HepG2 (cell line): Measurements from ENCODE around the gene PDCD11. TPM values are rescaled to one million over a fixed set of nuclear protein-coding genes. Genes with fewer than 3 reads are reported as not detected.

Experiments
- ATAC-seq: fragments of 200-7000 bp; cut with Tn5 transposase; 3 replicates; pipeline ENCODE4 v1.9.1; 2020; ENCODE audit warnings: mild to moderate bottlenecking, moderate library complexity
- BruUV-seq: library from RNA; stranded (reverse); fragments of 400-500 nt; replicated peaks from 2 replicates; lab custom pipeline; 2021; lab: Mats Ljungman, UMichigan
- CTCF ChIA-PET: fragments of 300-600 bp; formaldehyde crosslinking; extraction: SDS; loops from one replicate; lab custom pipeline; 2021; ENCODE audit warnings: low total read pairs, inconsistent platforms, low intra/inter-chr PET ratio; lab: Yijun Ruan, JAX
- POLR2A ChIA-PET: fragments of 350-600 bp; sonication (Branson Sonifier 250); formaldehyde crosslinking; loops from one replicate; lab custom pipeline; 2020; ENCODE audit warnings: antibody characterized with exemption, inconsistent platforms; lab: Yijun Ruan, JAX
- DNase-seq: peaks from one replicate; pipeline ENCODE4 v3.0.0-alpha.2; 2015; ENCODE audit warnings: low spot score
- FAIRE-seq: peaks from 3 replicates; lab custom pipeline; 2011; peaks lifted over from hg19 to GRCh38; lab: Jason Lieb, UNC
- H2AFZ ChIP-seq: one replicate; pipeline ENCODE4 v1.6.1; 2011; ENCODE audit warnings: low read length, inconsistent platforms
- H3K27ac ChIP-seq: fragments of 300-600 bp; 3 replicates; pipeline ENCODE4 v1.8.0; 2011; ENCODE audit warnings: mixed run types, mild to moderate bottlenecking, mixed read lengths, low read length, inconsistent platforms; ENCODE audit not compliant: insufficient read depth; ENCODE audit errors: extremely low read length
- H3K27me3 ChIP-seq, 2 experiments: fragments of 200-600 bp in 1 of 2; 2 replicates in 1 of 2; 3 replicates in 1 of 2; pipeline versions ENCODE4 v1.6.0 to v1.8.0; 2011; ENCODE audit warnings: low read length in 2 of 2, mild to moderate bottlenecking in 2 of 2, moderate library complexity in 2 of 2, inconsistent platforms in 1 of 2; ENCODE audit not compliant: insufficient read depth in 2 of 2, control insufficient read depth in 1 of 2
- H3K36me3 ChIP-seq, 2 experiments: fragments of 200-600 bp in 1 of 2; replicated peaks in 1 of 2; 2 replicates in 1 of 2; 3 replicates in 1 of 2; pipeline versions ENCODE4 v1.5.1 to v1.8.0; 2011; ENCODE audit warnings: low read length in 2 of 2, inconsistent platforms in 1 of 2; ENCODE audit not compliant: insufficient read depth in 2 of 2, control insufficient read depth in 1 of 2
- H3K4me1 ChIP-seq: 2 replicates; pipeline ENCODE4 v1.5.1; 2012; ENCODE audit warnings: low read length, inconsistent platforms; ENCODE audit not compliant: insufficient read depth
- H3K4me2 ChIP-seq: 2 replicates; pipeline ENCODE4 v1.6.0; 2011; ENCODE audit warnings: low read depth, low read length, inconsistent platforms
- H3K4me3 ChIP-seq, 3 experiments: fragments of 200-600 bp in 1 of 3; sonication (generic), shearing (Covaris generic) in 1 of 3; replicated peaks in 1 of 3; 2 replicates each; pipeline ENCODE4 v1.5.1; 2011 to 2016; ENCODE audit warnings: low read length in 3 of 3, inconsistent platforms in 2 of 3, low read depth in 2 of 3, mild to moderate bottlenecking in 2 of 3, control low read depth in 1 of 3, mixed read lengths in 1 of 3; ENCODE audit not compliant: insufficient read depth in 1 of 3
- H3K79me2 ChIP-seq: one replicate; pipeline ENCODE4 v1.6.1; 2011; ENCODE audit warnings: low read length, inconsistent platforms; ENCODE audit not compliant: insufficient read depth
- H3K9ac ChIP-seq: 2 replicates; pipeline ENCODE4 v1.6.0; 2011; ENCODE audit warnings: mild to moderate bottlenecking, low read depth, low read length, inconsistent platforms; ENCODE audit not compliant: insufficient read depth
- H3K9me3 ChIP-seq: 2 replicates; pipeline ENCODE4 v1.5.1; 2012; ENCODE audit warnings: mild to moderate bottlenecking, low read length
- H4K20me1 ChIP-seq: 2 replicates; pipeline ENCODE4 v1.6.0; 2011; ENCODE audit warnings: inconsistent platforms, mild to moderate bottlenecking, low read length, moderate library complexity; ENCODE audit not compliant: insufficient read depth
- HMGA1 ChIP-seq: sonication (generic); formaldehyde crosslinking; conservative IDR thresholded peaks from 2 replicates; pipeline ENCODE4 v1.4.0; 2020; ENCODE audit warnings: missing genetic modification reagents
- NKX3-1 ChIP-seq: sonication (generic); formaldehyde crosslinking; IDR thresholded peaks from 2 replicates; pipeline ENCODE4 v1.5.0; 2020; ENCODE audit warnings: missing genetic modification reagents
- ZNF564 ChIP-seq: sonication (generic); formaldehyde crosslinking; IDR thresholded peaks from 2 replicates; pipeline ENCODE4 v1.8.1; 2023; ENCODE audit warnings: mild to moderate bottlenecking, missing genetic modification reagents
- whole genome bisulfite sequencing: methylation state at CpG from one replicate; pipeline ENCODE4 v1.1.6; 2017; ENCODE audit warnings: low lambda C conversion rate; 5-methylcytosine and 5-hydroxymethylcytosine counted together
- in situ Hi-C: cut with HindIII; loops from 2 replicates; pipeline ENCODE4 v1.10.0; 2017; ENCODE audit warnings: low pct_unique_long_range_greater_than_20kb; ENCODE audit not compliant: extremely low pct_ligation_motif_present
- intact Hi-C: fragments of 100-400 bp; cut with micrococcal nuclease; formaldehyde crosslinking; loops from one replicate; pipeline ENCODE4 v1.10.0; 2022; ENCODE audit not compliant: unreplicated experiment
- polyA plus RNA-seq, 8 experiments: library from polyadenylated mRNA; depleted of rRNA in 3 of 8; stranded (reverse) in 7 of 8; unstranded in 1 of 8; fragments of >200 nt; fragmentation: Illumina TruSeq in 4 of 8; extraction: Trizol in 4 of 8; gene quantifications; 2 replicates each; pipeline versions ENCODE4 v1.2.1 to v1.2.3, GENCODE V29; 2011 to 2016; ENCODE audit warnings: low read depth in 4 of 8, missing spikeins in 1 of 8, mixed read lengths in 1 of 8; ENCODE audit not compliant: insufficient read depth in 1 of 8
- total RNA-seq, 5 experiments: library from RNA; depleted of rRNA; stranded (reverse); fragments of >200 nt; fragmentation: Illumina TruSeq; extraction: Trizol; gene quantifications; 2 replicates each; pipeline ENCODE4 v1.2.3, GENCODE V29; 2016; ENCODE audit warnings: low read depth in 1 of 5
- TF ChIP-seq, protein P1 (sequence below): fragments of 450-650 bp; IDR thresholded peaks from 2 replicates; pipeline ENCODE4 v1.6.1; 2017
- TF ChIP-seq, protein P2 (sequence below): sonication (generic); formaldehyde crosslinking; IDR thresholded peaks from 2 replicates; pipeline ENCODE4 v1.8.0; 2022; ENCODE audit warnings: mild to moderate bottlenecking, missing genetic modification reagents

PDCD11 gene
- total and polyA plus RNA-seq, 2 of the 13 experiments (the other 11 are each of a cell fraction or from before 2014, with no cell fraction given), result 12.8 to 52.8 TPM

DNA sequence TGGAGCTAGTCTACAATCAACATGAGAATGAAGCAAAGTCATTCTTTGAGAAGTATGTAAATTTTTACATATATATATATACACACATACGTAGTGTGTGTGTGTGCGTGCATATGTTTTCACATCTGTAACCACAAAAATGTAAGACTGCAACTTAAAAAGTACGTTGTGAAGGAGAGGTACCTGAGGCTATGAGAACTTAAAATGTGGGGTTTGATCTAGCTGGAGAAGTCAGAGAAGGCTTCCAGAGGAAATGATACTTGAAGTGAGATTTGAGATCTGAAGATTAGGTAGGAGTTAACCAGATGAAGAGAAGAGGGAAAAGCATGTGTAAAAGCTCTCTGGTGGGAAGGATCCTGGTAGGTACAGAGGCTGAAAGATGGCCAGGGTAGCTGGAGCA, 22.9 kb upstream of the PDCD11 start (continued):
- TF ChIP-seq, protein P1, sequence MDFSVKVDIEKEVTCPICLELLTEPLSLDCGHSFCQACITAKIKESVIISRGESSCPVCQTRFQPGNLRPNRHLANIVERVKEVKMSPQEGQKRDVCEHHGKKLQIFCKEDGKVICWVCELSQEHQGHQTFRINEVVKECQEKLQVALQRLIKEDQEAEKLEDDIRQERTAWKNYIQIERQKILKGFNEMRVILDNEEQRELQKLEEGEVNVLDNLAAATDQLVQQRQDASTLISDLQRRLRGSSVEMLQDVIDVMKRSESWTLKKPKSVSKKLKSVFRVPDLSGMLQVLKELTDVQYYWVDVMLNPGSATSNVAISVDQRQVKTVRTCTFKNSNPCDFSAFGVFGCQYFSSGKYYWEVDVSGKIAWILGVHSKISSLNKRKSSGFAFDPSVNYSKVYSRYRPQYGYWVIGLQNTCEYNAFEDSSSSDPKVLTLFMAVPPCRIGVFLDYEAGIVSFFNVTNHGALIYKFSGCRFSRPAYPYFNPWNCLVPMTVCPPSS, result no peak
- TF ChIP-seq, protein P2, sequence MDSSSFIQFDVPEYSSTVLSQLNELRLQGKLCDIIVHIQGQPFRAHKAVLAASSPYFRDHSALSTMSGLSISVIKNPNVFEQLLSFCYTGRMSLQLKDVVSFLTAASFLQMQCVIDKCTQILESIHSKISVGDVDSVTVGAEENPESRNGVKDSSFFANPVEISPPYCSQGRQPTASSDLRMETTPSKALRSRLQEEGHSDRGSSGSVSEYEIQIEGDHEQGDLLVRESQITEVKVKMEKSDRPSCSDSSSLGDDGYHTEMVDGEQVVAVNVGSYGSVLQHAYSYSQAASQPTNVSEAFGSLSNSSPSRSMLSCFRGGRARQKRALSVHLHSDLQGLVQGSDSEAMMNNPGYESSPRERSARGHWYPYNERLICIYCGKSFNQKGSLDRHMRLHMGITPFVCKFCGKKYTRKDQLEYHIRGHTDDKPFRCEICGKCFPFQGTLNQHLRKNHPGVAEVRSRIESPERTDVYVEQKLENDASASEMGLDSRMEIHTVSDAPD (CRISPR knock-in tag), result no peak

DNA sequence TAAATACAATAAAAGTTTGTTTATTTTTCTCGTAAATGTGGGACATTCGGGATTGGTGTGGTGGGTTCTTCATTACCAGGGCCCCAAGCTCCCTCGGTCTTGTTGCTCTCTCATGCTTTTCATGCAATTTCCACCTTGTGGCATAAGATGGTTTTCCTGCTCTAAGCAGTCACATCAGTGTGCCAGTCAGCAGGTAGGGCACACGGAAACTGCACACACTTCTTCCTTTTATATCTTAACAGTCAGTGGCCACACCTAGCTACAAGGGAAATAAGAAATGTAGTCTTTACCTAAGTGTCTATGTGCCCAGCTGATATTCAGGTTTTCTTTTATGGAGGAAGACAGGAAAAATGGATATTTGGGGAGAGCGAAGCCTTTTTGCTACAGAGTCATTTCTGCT, 22.2 kb upstream of the PDCD11 start:
- whole genome bisulfite sequencing, result 98% methylated on average over 5 of the region's 5 CpGs
- intact Hi-C loops, result no loop called here
- no peak overlapping the region for H2AFZ ChIP-seq
- peaks cover 15% of the 10 kb centered on the region for H3K4me1 ChIP-seq
- in situ Hi-C loops, result no loop called here
- H3K4me3 ChIP-seq, result no peak overlapping the region
- H3K27me3 ChIP-seq, result no peaks in the 10 kb centered on the region
- H3K79me2 ChIP-seq, result peaks cover 4% of the 10 kb centered on the region
- BruUV-seq, result no TSS peak
- H3K36me3 ChIP-seq, result peaks cover 8 to 28% of the 10 kb centered on the region in 2 experiments; a peak in 4 of 5 replicates
- TF ChIP-seq, protein P2 (CRISPR knock-in tag), result no peak
- TF ChIP-seq NKX3-1, result no peak
- no peak for TF ChIP-seq ZNF564
- no peak for TF ChIP-seq HMGA1 (CRISPR knock-in tag)
- TF ChIP-seq, all 625 proteins: peak for 0
- Histone ChIP-seq H3K9ac (no peak overlapping the region), H4K20me1 (no peaks in the 10 kb centered on the region), H3K9me3 (no peaks in the 10 kb centered on the region), H3K4me2 (no peak overlapping the region), H3K27ac (no peak overlapping the region)
- DNase-seq, result no peak
- POLR2A ChIA-PET, result no interaction called here
- FAIRE-seq, result no peak
- no peak for ATAC-seq
- CTCF ChIA-PET, result no interaction called here
